ENCODE measurements around the gene TOLLIP.
"Not testable (repeated sequence)": the region's sequence is repeated elsewhere in the genome, so short reads cannot be mapped to it uniquely, and the experiment has no call there.

Gene TOLLIP

DNA sequence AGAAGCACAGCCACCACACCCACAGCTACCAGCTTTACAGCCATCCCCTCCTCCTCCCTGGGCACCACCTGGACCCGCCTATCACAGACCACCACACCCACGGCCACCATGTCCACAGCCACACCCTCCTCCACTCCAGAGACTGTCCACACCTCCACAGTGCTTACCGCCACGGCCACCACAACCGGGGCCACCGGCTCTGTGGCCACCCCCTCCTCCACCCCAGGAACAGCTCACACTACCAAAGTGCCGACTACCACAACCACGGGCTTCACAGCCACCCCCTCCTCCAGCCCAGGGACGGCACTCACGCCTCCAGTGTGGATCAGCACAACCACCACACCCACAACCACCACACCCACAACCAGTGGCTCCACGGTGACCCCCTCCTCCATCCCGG, 59.0 kb downstream of the TOLLIP start:
- not testable (repeated sequence) for DNase-seq (ENCODE audit: low read depth in 2 of 3, low spot score in 2 of 3)

DNA sequence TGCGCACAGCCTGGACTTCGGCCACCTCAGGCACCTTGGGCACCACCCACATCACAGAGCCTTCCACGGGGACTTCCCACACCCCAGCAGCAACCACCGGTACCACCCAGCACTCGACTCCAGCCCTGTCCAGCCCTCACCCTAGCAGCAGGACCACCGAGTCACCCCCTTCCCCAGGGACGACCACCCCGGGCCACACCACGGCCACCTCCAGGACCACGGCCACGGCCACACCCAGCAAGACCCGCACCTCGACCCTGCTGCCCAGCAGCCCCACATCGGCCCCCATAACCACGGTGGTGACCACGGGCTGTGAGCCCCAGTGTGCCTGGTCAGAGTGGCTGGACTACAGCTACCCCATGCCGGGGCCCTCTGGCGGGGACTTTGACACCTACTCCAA, 60.5 kb downstream of the TOLLIP start:
- not testable (repeated sequence) for DNase-seq (ENCODE audit: low read depth in 2 of 3, low spot score in 2 of 3)

DNA sequence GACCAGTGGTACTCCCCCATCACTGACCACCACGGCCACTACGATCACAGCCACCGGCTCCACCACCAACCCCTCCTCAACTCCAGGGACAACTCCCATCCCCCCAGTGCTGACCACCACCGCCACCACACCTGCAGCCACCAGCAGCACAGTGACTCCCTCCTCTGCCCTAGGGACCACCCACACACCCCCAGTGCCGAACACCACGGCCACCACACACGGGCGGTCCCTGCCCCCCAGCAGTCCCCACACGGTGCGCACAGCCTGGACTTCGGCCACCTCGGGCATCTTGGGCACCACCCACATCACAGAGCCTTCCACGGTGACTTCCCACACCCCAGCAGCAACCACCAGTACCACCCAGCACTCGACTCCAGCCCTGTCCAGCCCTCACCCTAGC, 62.4 kb downstream of the TOLLIP start:
- DNase-seq (ENCODE audit: low read depth in 2 of 3, low spot score in 2 of 3) = not testable (repeated sequence)

DNA sequence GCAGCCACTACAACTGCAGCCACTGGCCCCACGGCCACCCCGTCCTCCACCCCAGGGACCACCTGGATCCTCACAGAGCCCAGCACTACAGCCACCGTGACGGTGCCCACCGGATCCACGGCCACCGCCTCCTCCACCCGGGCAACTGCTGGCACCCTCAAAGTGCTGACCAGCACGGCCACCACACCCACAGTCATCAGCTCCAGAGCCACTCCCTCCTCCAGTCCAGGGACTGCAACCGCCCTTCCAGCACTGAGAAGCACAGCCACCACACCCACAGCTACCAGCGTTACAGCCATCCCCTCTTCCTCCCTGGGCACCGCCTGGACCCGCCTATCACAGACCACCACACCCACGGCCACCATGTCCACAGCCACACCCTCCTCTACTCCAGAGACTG, 63.1 kb downstream of the TOLLIP start:
- DNase-seq (ENCODE audit: low read depth in 2 of 3, low spot score in 2 of 3) = not testable (repeated sequence)

DNA sequence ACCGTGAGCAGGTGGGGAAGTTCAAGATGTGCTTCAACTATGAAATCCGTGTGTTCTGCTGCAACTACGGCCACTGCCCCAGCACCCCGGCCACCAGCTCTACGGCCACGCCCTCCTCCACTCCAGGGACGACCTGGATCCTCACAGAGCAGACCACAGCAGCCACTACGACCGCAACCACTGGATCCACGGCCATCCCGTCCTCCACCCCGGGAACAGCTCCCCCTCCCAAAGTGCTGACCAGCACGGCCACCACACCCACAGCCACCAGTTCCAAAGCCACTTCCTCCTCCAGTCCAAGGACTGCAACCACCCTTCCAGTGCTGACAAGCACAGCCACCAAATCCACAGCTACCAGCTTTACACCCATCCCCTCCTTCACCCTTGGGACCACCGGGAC, 63.7 kb downstream of the TOLLIP start:
- not testable (repeated sequence) for DNase-seq (ENCODE audit: low read depth in 2 of 3, low spot score in 2 of 3)

DNA sequence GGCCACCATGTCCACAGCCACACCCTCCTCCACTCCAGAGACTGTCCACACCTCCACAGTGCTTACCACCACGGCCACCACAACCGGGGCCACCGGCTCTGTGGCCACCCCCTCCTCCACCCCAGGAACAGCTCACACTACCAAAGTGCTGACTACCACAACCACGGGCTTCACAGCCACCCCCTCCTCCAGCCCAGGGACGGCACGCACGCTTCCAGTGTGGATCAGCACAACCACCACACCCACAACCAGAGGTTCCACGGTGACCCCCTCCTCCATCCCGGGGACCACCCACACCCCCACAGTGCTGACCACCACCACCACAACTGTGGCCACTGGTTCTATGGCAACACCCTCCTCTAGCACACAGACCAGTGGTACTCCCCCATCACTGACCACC, 64.9 kb downstream of the TOLLIP start:
- DNase-seq (ENCODE audit: low read depth in 2 of 3, low spot score in 2 of 3) = not testable (repeated sequence)

DNA sequence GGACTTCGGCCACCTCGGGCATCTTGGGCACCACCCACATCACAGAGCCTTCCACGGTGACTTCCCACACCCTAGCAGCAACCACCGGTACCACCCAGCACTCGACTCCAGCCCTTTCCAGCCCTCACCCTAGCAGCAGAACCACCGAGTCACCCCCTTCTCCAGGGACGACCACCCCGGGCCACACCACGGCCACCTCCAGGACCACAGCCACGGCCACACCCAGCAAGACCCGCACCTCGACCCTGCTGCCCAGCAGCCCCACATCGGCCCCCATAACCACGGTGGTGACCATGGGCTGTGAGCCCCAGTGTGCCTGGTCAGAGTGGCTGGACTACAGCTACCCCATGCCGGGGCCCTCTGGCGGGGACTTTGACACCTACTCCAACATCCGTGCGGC, 65.9 kb downstream of the TOLLIP start:
- DNase-seq (ENCODE audit: low read depth in 2 of 3, low spot score in 2 of 3) = not testable (repeated sequence)

DNA sequence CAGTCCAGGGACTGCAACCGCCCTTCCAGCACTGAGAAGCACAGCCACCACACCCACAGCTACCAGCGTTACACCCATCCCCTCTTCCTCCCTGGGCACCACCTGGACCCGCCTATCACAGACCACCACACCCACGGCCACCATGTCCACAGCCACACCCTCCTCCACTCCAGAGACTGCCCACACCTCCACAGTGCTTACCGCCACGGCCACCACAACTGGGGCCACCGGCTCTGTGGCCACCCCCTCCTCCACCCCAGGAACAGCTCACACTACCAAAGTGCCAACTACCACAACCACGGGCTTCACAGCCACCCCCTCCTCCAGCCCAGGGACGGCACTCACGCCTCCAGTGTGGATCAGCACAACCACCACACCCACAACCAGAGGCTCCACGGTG, 66.7 kb downstream of the TOLLIP start:
- not testable (repeated sequence) for DNase-seq (ENCODE audit: low read depth in 2 of 3, low spot score in 2 of 3)

DNA sequence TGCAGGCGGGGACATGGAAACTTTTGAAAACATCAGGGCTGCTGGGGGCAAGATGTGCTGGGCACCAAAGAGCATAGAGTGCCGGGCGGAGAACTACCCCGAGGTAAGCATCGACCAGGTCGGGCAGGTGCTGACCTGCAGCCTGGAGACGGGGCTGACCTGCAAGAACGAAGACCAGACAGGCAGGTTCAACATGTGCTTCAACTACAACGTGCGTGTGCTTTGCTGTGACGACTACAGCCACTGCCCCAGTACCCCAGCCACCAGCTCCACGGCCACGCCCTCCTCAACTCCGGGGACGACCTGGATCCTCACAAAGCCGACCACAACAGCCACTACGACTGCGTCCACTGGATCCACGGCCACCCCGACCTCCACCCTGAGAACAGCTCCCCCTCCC, 67.1 kb downstream of the TOLLIP start:
- no peak for DNase-seq (ENCODE audit: low read depth in 2 of 3, low spot score in 2 of 3)

DNA sequence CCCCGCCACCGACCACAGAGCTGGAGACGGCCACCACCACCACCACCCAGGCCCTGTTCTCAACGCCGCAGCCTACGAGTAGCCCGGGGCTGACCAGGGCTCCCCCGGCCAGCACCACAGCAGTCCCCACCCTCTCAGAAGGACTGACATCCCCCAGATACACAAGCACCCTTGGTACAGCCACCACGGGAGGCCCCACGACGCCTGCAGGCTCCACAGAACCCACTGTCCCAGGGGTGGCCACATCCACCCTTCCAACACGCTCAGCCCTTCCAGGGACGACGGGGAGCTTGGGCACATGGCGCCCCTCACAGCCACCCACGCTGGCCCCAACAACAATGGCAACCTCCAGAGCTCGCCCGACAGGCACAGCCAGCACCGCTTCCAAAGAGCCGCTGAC, 67.7 kb downstream of the TOLLIP start:
- no peak for DNase-seq (ENCODE audit: low read depth in 2 of 3, low spot score in 2 of 3)

DNA sequence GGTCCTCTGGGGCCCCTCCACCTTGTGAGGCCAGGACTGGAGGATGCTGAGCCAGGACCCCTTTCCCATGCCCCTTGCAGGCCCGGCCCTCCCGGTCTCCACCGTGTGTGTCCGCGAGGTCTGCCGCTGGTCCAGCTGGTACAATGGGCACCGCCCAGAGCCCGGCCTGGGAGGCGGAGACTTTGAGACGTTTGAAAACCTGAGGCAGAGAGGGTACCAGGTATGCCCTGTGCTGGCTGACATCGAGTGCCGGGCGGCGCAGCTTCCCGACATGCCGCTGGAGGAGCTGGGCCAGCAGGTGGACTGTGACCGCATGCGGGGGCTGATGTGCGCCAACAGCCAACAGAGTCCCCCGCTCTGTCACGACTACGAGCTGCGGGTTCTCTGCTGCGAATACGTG, 68.7 kb downstream of the TOLLIP start:
- no peak for DNase-seq (ENCODE audit: low read depth in 2 of 3, low spot score in 2 of 3)

DNA sequence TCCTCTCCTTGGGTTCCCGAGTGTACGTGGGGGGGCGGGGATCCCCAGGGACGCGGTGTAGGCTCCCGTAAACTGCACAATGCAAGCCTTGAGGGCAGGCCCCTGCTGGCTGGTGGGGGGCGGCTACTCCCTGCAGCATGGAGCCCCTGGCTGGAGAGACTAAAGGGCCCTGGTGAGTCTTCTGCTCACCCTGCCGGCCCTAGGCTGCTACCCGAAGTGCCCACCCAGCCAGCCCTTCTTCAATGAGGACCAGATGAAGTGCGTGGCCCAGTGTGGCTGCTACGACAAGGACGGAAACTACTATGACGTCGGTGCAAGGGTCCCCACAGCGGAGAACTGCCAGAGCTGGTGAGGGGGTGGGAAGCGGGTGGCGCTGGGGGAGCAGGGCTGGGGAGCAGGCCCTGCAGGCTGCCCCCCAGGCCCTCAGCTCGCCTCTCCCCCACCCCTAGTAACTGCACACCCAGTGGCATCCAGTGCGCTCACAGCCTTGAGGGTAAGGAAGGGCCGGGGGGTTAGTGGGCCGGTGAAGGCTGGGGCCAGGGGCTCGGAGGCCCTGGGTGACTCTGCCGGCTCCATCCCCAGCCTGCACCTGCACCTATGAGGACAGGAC, 69.7 kb downstream of the TOLLIP start:
- DNase-seq (ENCODE audit: low read depth in 2 of 3, low spot score in 2 of 3) = no peak

DNA sequence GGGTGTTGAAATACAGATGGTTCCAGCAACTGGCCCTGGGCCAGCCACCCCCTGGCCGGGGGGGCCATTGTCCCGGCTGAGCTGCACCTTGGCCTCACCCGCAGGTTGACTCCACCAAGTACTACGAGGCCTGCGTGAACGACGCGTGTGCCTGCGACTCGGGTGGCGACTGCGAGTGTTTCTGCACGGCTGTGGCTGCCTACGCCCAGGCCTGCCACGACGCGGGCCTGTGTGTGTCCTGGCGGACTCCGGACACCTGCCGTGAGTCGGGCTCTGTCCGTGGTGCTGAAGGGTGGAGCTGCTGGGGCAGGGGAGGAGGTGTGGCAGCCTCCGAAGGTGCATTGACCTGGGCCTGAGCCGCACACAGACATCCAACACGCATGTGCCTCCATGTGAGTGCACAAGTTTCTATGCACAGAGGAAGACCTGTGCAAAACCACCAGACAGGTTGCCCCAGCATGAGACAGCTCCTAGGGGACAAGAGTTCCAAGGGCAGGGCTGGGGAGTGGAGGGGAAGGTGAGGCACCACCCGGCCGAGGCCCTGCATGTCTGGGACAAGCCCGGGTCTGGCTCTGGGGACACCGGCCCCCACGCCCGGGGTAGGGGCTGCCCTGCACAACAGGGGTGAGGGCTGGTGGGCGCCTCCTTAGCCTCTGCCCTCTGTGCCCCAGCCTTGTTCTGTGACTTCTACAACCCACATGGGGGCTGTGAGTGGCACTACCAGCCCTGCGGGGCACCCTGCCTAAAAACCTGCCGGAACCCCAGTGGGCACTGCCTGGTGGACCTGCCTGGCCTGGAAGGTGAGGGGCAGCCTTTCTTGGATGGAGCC, 70.5 kb downstream of the TOLLIP start:
- no peak for DNase-seq (ENCODE audit: low read depth in 2 of 3, low spot score in 2 of 3)

DNA sequence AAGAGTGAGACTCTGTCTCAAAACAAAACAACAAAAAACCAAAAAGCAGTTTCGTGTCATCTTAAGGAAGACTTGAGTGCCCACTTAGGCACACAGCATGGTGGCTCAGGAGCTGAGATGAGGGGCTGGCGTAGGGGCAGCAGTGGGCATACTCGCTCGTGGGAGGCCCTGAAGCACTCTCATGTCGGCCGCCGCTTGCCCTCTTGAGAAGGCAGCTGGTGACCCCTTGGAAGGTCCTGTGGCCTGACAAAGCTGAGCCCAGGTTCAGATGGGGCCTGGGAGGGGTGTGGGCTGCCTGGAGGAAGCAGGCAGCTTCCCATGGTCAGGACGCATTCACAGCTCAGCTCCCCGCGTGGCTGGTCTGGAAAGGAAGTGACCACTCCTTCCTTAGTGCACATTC, 71.6 kb downstream of the TOLLIP start:
- no peak for DNase-seq (ENCODE audit: low read depth in 2 of 3, low spot score in 2 of 3)

DNA sequence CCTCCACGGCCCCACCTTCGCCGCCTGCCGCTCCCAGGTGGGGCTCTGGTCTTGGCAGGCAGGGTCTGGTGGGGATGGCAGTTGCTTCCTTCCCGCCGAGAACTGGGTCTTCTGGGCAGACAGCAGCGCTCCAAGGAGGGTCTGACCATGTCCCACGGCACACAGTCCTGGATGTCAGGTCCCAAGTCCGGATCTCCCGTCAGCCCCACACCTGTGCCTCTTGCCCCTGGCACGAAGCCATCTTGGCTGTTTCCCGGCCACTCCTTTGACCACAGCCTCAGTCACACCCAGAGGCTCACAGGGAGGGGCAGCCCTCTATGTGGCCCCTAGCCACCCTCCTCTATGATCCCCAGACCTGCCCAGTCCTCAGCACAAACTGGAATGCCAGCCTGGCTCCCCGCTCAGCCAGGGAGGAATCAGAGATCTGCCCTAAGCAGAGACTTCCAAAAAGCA, 72.3 kb downstream of the TOLLIP start:
- no peak for DNase-seq (ENCODE audit: low read depth in 2 of 3, low spot score in 2 of 3)

DNA sequence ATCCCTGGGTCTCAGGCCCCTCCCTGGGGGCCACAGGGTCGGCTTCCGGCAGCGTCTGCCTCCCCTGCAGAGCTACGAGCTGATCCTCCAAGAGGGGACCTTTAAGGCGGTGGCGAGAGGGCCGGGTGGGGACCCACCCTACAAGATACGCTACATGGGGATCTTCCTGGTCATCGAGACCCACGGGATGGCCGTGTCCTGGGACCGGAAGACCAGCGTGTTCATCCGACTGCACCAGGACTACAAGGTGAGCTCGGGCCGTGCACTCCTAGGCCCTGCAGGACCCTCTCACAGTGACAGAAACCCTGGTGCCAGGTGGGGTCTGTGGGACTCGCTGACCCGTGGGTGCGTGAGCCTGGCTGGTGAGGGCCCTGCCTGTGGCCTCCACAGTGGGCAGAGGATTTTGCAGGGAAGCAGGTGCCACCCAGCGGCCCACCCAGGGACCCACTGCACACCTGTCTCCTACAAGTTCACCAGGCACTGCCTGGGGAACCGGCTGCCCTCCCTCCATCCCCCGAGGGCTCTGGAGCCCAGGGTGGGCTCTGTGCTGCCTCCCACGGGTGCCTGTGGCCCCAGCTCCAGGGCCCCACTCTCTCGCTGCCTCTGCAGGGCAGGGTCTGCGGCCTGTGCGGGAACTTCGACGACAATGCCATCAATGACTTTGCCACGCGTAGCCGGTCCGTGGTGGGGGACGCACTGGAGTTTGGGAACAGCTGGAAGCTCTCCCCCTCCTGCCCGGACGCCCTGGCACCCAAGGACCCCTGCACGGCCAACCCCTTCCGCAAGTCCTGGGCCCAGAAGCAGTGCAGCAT, 72.9 kb downstream of the TOLLIP start:
- DNase-seq (ENCODE audit: low read depth in 2 of 3, low spot score in 2 of 3) = no peak

DNA sequence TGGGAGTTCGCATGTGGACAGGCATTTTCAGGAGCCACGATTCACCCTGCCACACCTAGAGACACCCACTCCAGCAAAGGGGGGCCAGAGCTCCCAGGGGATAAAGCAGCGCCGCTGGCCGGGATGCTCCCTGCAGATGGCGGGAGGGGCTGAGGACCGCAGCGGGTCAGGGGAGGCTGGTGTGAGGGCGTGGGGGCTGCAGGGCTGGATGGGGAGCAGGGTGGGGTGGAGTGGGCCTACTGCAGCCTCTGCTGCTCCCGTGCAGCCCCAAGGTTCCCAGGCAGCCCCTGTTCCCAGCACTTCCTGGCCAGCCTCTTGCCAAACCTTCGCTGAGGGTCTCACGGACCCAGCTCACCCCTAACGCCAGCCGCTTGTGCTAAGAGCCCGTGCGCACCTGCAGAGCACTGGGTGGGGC, 73.5 kb downstream of the TOLLIP start:
- no peak for DNase-seq (ENCODE audit: low read depth in 2 of 3, low spot score in 2 of 3)

DNA sequence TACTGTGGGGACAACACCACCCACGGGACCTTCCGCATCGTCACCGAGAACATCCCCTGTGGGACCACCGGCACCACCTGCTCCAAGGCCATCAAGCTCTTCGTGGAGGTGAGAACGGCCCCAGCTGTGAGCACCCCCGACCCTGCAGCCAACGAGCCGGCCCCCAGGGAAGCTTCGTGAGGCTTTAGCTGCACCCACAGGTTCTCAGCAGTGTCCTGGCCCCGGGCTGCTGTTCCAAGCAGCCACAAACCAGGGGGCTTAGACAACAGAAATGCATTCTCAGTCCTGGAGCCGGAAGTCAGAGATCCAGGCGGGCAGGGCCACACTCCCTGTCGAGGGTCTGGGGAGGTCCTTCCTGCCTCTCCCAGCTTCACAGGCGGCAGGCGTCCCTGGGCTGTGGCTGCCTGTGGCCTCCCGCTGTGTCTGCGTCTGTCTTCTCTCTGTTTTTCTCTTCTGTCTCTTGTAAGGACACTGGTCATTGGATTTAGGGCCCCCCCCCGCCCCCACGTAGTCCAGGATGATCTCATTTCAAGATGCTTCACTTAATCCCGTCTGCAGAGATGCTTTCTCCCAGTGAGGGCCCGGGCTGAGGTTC, 74.0 kb downstream of the TOLLIP start:
- no peak for DNase-seq (ENCODE audit: low read depth in 2 of 3, low spot score in 2 of 3)

DNA sequence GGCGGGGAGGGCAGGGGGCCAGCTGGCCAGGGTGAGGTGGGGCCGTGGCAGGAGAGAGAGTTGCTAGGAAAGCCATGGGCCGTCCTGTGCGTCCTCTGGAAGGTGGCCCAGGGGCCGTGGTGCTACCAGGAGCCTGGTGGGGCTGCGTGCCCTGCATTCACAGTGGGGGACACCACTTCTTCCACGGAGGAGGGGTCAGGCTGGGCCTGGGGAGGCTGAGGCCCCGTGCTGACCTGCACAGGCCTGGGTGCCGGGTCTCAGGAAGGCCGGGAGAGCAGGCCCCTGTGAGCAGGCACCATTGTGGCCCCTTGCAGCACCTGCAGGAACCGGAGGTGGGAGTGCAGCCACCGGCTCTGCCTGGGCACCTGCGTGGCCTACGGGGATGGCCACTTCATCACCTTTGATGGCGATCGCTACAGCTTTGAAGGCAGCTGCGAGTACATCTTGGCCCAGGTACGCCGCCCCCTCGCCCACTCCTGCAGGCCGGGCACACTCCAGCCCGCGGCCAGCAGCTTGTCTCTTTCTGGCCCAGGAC, 74.6 kb downstream of the TOLLIP start:
- no peak for DNase-seq (ENCODE audit: low read depth in 2 of 3, low spot score in 2 of 3)

DNA sequence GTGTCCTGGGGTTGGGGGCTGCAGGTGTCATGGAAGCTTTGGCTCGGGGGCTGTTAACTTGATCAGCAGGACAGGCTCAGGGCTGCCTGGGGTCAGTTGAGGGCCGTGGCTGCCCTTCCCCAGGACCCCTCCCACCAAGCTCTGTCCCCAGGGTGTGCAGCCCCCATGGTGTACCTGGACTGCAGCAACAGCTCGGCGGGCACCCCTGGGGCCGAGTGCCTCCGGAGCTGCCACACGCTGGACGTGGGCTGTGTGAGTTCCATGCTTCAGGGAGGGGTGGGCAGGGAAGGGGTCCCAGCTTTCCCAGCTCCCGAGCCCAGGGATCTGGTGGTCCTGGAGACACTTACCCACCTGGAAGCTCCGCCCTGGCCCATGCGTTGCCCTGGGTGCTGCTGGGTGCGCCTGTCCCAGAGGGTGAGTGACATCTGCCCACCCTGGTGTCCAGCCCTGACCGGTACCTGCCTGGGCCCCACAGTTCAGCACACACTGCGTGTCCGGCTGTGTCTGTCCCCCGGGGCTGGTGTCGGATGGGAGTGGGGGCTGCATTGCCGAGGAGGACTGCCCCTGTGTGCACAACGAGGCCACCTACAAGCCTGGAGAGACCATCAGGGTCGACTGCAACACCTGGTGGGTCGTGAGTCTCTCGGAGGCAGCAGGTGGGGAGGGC, 75.2 kb downstream of the TOLLIP start:
- no peak for DNase-seq (ENCODE audit: low read depth in 2 of 3, low spot score in 2 of 3)
